ENCODE data around the gene CLUH.

Gene CLUH

GRCh38 chr17:2734939-2735338 lies 23.4 kb upstream of the CLUH start:
- TF ChIP-seq CTCF (conservative IDR thresholded peaks at IDR 0.05; ENCODE audit: low read depth): no peak
- H3K27ac ChIP-seq: no peak overlapping the region
- DNase-seq (ENCODE audit: low spot score): no peak
- ChIA-PET POLR2A (ENCODE audit: low non-redundant PET) (no interaction called here), CTCF (interaction anchor here (0.6 kb wide), 1 partner anchor 18 kb away, joined by 3 read pairs; no protein-coding TSS in a partner anchor)

- no peak for TF ChIP-seq CTCF (conservative IDR thresholded peaks at IDR 0.05; ENCODE audit: low read depth)
- CTCF ChIA-PET: interaction anchor here (0.6 kb wide), 1 partner anchor 23 kb away, joined by 3 read pairs; no protein-coding TSS in a partner anchor
- H3K27ac ChIP-seq: no peak overlapping the region
- DNase-seq (ENCODE audit: low spot score): no peak
- POLR2A ChIA-PET (ENCODE audit: low non-redundant PET): no interaction called here
Measured at GRCh38 chr17:2731807-2732206, 20.2 kb upstream of the CLUH start.

- ChIA-PET POLR2A (ENCODE audit: low non-redundant PET) (no interaction called here), CTCF (no interaction called here)
- TF ChIP-seq CTCF (conservative IDR thresholded peaks at IDR 0.05; ENCODE audit: low read depth): no peak
- H3K27ac ChIP-seq: no peak overlapping the region
- DNase-seq (ENCODE audit: low spot score): no peak
Measured at GRCh38 chr17:2730764-2731353, 19.3 kb upstream of the CLUH start.

- no peak for TF ChIP-seq CTCF (conservative IDR thresholded peaks at IDR 0.05; ENCODE audit: low read depth)
- CTCF ChIA-PET: interaction anchor here (0.5 to 0.6 kb wide), 3 partner anchors 81 to 834 kb away, joined by 3 read pairs; no protein-coding TSS in a partner anchor
- no peak for DNase-seq (ENCODE audit: low spot score)
- H3K27ac ChIP-seq: no peak overlapping the region
- POLR2A ChIA-PET (ENCODE audit: low non-redundant PET): no interaction called here
Measured at GRCh38 chr17:2724784-2725164, 13.2 kb upstream of the CLUH start.

- CTCF ChIA-PET: interaction anchor here (0.5 to 0.7 kb wide), 5 partner anchors 50 to 835 kb away, joined by 3 to 4 read pairs (median 3); no protein-coding TSS in a partner anchor
- POLR2A ChIA-PET (ENCODE audit: low non-redundant PET): no interaction called here
- no peak for DNase-seq (ENCODE audit: low spot score)
Measured at GRCh38 chr17:2723997-2724783, 12.6 kb upstream of the CLUH start.

More at GRCh38 chr17:2723997-2724783, 12.6 kb upstream of the CLUH start:
- H3K27ac ChIP-seq: no peak overlapping the region
- no peak for TF ChIP-seq CTCF (conservative IDR thresholded peaks at IDR 0.05; ENCODE audit: low read depth)
